DMS53 treated with DMSO at 0.1 percent for 48 hours (cell line): Measurements from ENCODE around the gene FLNA.
"Not testable (repeated sequence)": the region's sequence is repeated elsewhere in the genome, so short reads cannot be mapped to it uniquely, and the experiment has no call there.

Source experiments
- DNase-seq: peaks from one replicate; lab custom pipeline; 2025; ENCODE audit not compliant: unreplicated experiment; lab: John Stamatoyannopoulos, UW

FLNA gene

GRCh38 chrX:154309041-154309775 lies 65.2 kb downstream of the FLNA start:
- DNase-seq = no peak

GRCh38 chrX:154308108-154308946 lies 66.1 kb downstream of the FLNA start:
- DNase-seq = no peak

- DNase-seq = no peak
Observed at GRCh38 chrX:154307202-154307601, 67.2 kb downstream of the FLNA start.

GRCh38 chrX:154305541-154306205 lies 68.8 kb downstream of the FLNA start:
- DNase-seq = no peak

GRCh38 chrX:154304846-154305245 lies 69.6 kb downstream of the FLNA start:
- no peak for DNase-seq

- no peak for DNase-seq
Observed at GRCh38 chrX:154303476-154303875, 71.0 kb downstream of the FLNA start.

- DNase-seq = not testable (repeated sequence)
Observed at GRCh38 chrX:154302998-154303397, 71.4 kb downstream of the FLNA start.

GRCh38 chrX:154300816-154301215 lies 73.6 kb downstream of the FLNA start:
- no peak for DNase-seq
